PFSK-1 (cell line): Measurements from ENCODE around the gene ATG7.

Source experiments
- POLR2AphosphoS5 ChIP-seq: IDR thresholded peaks from 2 replicates; pipeline ENCODE4 v1.6.1; 2012; ENCODE audit warnings: low read depth, mild to moderate bottlenecking, control low read depth, low read length, moderate library complexity
- REST ChIP-seq, 2 experiments: IDR thresholded peaks; 2 replicates each; pipeline versions ENCODE4 v1.6.1 to v1.8.0; 2011 to 2012; ENCODE audit warnings: low read depth in 2 of 2, low read length in 2 of 2, control low read depth in 1 of 2, inconsistent platforms in 1 of 2, mild to moderate bottlenecking in 1 of 2, moderate library complexity in 1 of 2; ENCODE audit not compliant: insufficient read depth in 1 of 2
- SIN3A ChIP-seq: IDR thresholded peaks from 2 replicates; pipeline ENCODE4 v1.6.1; 2012; ENCODE audit warnings: mild to moderate bottlenecking, low read length, moderate library complexity, borderline replicate concordance; ENCODE audit not compliant: insufficient read depth

GRCh38 chr3:11377719-11378118 is 105.5 kb downstream of the ATG7 start:
- TF ChIP-seq REST (IDR thresholded peaks at IDR 0.05; ENCODE audit: insufficient read depth in 1 of 2, low read depth in 2 of 2, low read length in 2 of 2), result no peak
- no peak for TF ChIP-seq POLR2AphosphoS5
- no peak for TF ChIP-seq SIN3A
